ENCODE results near the gene CALML5.

- no peak for TF ChIP-seq CTCF (IDR thresholded peaks at IDR 0.05)
- TF ChIP-seq POLR2A (IDR thresholded peaks at IDR 0.05): no peak
Measured at GRCh38 chr10:5509691-5510090, 10.3 kb upstream of the CALML5 start.

Data from body of pancreas (tissue), 4 donors.